ENCODE measurements around the gene SRSF1. TPM values are rescaled to one million over a fixed set of nuclear protein-coding genes. Genes with fewer than 3 reads are reported as not detected.

SRSF1 gene
- total RNA-seq, 2 donors from 2014 or later: 94.9 to 107 TPM

Other genes starting within 250 kb of the SRSF1 start
- 10 to 100 TPM; 16.6 to 17.0 TPM for gene MRPS23, start 157.2 kb downstream of the SRSF1 start, total RNA-seq
- gene CUEDC1, start 51.8 kb downstream of the SRSF1 start, total RNA-seq: under 1 TPM; 0.21 to 0.82 TPM
- 10 to 100 TPM; 41.7 to 48.7 TPM for gene VEZF1, start 19.0 kb downstream of the SRSF1 start, total RNA-seq
- gene DYNLL2, start 76.2 kb upstream of the SRSF1 start, total RNA-seq: 10 to 100 TPM; 41.0 to 44.1 TPM
- gene OR4D1, start 141.1 kb upstream of the SRSF1 start, total RNA-seq: 1 to 10 TPM; 1.0 to 1.2 TPM
- gene OR4D2, start 159.7 kb upstream of the SRSF1 start, total RNA-seq: not detected
- gene EPX, start 185.5 kb upstream of the SRSF1 start, total RNA-seq: not detected
- gene MKS1, start 212.0 kb upstream of the SRSF1 start, total RNA-seq: 1 to 10 TPM; 7.6 to 7.7 TPM
- gene LPO, start 231.3 kb upstream of the SRSF1 start, total RNA-seq: under 1 TPM in 1 of 2 donors, not detected in 1; 0.44 TPM

Measured in T-helper 17 cell (primary cell).